ENCODE data around the gene MAP3K8.

The MAP3K8 gene

DNA sequence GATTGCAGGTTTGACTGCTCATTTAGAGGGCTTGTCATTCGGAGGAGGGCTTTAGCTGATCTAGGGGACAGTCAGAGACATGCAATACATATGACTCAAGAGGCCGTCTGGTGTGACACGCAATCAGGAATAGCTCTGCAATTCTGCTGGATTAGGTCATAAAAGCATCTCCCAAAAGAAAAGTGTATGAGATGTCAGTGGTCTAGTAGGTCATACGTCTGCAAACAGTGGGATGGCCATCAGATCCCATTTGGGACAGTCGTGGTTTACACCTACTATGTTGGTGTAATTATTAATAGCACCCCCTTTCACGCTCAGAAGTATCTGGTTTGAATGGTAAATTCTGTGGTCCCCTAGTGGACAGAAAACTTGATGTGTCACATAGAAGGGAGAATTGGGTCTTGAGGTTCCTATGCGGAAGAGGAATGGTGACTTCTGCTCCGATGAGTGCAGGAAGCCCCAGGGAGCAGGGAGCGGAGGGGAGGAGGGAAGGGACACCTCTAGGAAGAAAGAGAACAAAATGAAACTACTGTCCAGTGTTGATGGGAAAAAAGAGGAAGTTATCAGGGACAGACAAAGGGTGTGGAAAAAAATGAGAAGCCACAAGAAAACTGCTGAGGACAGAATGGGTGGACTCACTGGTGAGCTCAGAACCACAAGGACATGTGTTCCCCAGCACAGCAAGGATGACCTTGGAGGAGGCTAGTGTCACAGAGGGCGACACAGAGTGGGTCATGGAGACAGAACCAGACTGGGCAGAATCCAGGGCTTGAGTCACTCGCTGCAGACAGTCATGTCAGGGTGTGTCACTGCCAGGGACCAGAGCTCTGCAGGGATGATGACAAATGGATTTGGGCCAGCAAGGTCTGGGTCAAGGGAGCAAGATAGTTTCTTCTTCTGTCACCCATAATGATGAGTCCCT lies 59.9 kb downstream of the MAP3K8 start:
- H3K27ac ChIP-seq: no peak overlapping the region
- TF ChIP-seq, protein P1, sequence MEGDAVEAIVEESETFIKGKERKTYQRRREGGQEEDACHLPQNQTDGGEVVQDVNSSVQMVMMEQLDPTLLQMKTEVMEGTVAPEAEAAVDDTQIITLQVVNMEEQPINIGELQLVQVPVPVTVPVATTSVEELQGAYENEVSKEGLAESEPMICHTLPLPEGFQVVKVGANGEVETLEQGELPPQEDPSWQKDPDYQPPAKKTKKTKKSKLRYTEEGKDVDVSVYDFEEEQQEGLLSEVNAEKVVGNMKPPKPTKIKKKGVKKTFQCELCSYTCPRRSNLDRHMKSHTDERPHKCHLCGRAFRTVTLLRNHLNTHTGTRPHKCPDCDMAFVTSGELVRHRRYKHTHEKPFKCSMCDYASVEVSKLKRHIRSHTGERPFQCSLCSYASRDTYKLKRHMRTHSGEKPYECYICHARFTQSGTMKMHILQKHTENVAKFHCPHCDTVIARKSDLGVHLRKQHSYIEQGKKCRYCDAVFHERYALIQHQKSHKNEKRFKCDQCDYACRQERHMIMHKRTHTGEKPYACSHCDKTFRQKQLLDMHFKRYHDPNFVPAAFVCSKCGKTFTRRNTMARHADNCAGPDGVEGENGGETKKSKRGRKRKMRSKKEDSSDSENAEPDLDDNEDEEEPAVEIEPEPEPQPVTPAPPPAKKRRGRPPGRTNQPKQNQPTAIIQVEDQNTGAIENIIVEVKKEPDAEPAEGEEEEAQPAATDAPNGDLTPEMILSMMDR (conservative IDR thresholded peaks at IDR 0.05): no peak; the same call in 1 of the 2 replicates
- TF ChIP-seq ZFX (IDR thresholded peaks at IDR 0.05): no peak

DNA sequence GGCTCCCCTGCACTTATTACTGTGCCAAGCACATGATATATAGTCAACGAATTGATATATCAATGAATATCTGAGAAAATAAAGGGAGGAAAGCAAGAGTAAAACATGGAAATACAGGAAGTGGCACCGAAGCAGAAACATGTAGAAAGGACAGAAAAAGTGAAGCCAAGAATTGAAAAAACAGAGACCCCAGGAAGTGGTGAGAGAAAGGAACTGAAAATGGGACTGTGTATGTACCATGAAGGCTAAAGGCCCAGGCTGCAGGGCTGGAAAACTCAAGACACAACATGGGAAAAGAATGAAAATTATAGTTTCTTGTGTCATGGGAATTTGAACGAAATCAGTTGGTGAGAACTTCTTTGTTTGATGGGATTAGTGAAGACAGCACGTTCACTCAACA lies 60.6 kb downstream of the MAP3K8 start:
- H3K27ac ChIP-seq: no peak overlapping the region
- TF ChIP-seq, protein P1 (conservative IDR thresholded peaks at IDR 0.05): no peak
- no peak for TF ChIP-seq ZFX (IDR thresholded peaks at IDR 0.05)

DNA sequence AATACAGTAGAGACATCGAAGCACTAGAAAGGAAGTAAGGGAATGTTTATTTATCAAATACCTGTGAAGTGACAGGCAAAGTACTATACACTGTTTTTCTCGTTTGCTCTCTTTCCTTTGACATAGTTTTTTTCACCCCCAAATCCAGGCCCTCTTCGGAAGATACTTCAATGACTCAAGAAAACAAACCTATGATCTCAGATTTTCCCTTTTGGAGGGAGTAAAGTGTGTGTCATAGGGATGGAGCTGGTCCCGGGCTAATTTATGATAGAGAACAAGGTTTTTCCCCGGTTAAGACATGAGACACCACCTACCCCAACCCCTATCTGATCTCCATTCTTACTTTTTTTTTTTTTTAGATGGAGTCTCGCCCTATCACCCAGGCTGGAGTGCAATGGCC lies 61.7 kb downstream of the MAP3K8 start:
- TF ChIP-seq, protein P1 (conservative IDR thresholded peaks at IDR 0.05): no peak
- no peak for TF ChIP-seq ZFX (IDR thresholded peaks at IDR 0.05)
- H3K27ac ChIP-seq: no peak overlapping the region

DNA sequence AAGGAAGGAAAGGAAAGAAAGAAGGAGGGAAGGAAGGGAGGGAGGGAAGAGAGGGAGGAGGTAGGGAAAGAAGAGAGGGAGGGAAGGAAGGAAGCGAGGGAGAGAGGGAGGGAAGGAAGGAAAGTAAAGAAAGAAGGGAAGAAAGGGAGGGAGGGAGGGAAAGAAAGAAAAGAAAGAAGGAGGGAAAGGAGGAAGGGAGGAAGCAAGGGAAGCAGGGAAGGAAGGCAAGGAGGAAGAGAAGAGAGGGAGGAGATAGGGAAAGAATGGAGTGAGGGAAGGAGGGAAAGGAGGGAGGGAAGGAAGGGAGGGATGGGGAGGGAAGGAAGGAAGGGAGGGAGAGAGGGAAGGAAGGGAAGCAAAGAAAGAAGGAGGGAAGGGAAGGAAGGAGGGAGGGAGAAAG lies 65.8 kb downstream of the MAP3K8 start:
- TF ChIP-seq ZFX (IDR thresholded peaks at IDR 0.05): no peak
- TF ChIP-seq, protein P1 (conservative IDR thresholded peaks at IDR 0.05): no peak
- H3K27ac ChIP-seq: no peak overlapping the region

DNA sequence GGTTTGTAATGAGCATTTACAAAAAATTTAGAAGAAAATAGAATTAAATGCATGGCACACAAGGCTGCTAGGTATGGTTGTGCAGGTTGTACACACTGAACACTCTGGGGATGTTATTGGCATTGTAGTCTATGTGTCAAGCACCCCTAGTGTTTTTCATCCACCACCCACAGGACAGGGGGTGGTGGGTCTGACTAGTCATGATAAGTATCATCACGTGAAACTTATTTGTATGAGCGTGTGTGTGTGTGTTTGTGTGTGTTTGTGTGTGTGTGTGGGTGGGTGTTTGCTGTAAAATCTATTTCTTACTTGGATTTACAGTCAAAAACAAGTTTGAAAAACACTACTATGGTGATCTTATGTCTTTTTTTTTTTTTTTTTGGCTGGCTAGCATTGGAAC lies 66.5 kb downstream of the MAP3K8 start:
- TF ChIP-seq ZFX (IDR thresholded peaks at IDR 0.05): no peak
- TF ChIP-seq, protein P1 (conservative IDR thresholded peaks at IDR 0.05): no peak
- H3K27ac ChIP-seq: no peak overlapping the region

DNA sequence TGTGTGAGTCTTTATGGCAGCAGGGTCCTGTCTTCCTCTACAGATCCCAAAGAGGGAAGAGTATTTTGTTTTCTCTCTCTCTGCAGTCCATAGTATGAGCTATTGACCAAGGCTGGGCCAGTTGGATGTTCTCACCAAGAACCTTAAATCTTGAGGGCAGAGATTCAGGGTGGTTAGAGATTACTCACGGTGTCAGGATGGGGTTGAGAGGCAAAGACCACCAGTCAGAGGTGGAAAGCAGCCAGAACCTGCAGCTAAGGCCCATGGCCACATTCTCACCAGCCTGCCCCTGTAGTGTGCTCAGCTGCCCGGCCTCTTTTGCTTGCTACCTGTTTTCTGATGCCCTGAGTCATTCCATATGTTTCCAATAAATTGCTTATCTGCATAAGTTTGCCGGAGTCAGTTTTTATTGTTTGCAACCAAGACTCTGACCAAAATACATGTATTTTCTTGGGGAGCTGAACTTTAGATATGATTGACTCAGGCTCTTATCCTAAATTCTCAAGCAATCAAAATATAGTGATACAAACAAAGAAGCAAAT lies 67.0 kb downstream of the MAP3K8 start:
- TF ChIP-seq, protein P1 (conservative IDR thresholded peaks at IDR 0.05): no peak
- no peak for TF ChIP-seq ZFX (IDR thresholded peaks at IDR 0.05)
- no peak overlapping the region for H3K27ac ChIP-seq
